Lower leg skin (tissue), 3 donors: ENCODE measurements around the gene ABCA3.

ENCODE experiments used
- POLR2A ChIP-seq, 2 donors: fragments of 450-650 bp; IDR thresholded peaks; one replicate each; pipeline ENCODE4 v1.6.1; 2016 to 2017; ENCODE audit warnings: antibody characterized with exemption in 2 of 2, mild to moderate bottlenecking in 1 of 2, moderate library complexity in 1 of 2
- TF ChIP-seq, protein P1 (sequence below), 3 donors: fragments of 450-650 bp; IDR thresholded peaks; one replicate each; pipeline ENCODE4 v1.5.1; 2016; ENCODE audit warnings: antibody characterized with exemption in 3 of 3, mild to moderate bottlenecking in 3 of 3, moderate library complexity in 2 of 3

DNA sequence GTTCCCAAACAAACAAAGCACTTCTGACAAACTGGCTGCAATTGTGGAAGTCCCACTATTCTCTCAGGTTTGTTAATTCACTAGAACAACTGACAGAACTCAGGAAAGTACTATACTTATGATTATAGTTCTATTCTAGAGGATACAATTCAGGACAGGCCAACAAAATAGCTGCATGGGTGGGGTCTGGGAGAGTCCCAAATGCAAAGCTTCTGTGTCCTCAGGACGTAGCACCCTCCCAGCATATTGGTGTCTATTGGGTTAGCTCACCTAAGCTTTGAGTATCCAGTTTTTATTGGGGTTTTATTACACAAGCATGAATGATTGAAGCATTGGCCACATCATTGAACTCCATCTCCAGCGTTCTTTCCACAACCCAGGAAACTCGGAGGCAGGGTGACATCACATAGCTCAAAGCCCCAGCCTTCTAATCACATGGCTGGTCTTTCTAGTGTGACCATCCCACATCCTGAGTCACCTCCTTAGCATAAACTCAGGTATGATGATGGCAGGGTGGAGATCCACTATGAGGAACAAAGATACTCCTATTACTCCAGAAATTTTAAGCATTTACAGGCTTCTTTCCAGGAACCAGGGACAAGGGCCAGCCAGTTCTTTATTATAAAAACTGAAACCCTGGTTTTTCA is 44.8 kb upstream of the ABCA3 start:
- TF ChIP-seq POLR2A (IDR thresholded peaks at IDR 0.05) = no peak
- TF ChIP-seq, protein P1, sequence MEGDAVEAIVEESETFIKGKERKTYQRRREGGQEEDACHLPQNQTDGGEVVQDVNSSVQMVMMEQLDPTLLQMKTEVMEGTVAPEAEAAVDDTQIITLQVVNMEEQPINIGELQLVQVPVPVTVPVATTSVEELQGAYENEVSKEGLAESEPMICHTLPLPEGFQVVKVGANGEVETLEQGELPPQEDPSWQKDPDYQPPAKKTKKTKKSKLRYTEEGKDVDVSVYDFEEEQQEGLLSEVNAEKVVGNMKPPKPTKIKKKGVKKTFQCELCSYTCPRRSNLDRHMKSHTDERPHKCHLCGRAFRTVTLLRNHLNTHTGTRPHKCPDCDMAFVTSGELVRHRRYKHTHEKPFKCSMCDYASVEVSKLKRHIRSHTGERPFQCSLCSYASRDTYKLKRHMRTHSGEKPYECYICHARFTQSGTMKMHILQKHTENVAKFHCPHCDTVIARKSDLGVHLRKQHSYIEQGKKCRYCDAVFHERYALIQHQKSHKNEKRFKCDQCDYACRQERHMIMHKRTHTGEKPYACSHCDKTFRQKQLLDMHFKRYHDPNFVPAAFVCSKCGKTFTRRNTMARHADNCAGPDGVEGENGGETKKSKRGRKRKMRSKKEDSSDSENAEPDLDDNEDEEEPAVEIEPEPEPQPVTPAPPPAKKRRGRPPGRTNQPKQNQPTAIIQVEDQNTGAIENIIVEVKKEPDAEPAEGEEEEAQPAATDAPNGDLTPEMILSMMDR (IDR thresholded peaks at IDR 0.05) = no peak
